Endothelial cell of umbilical vein (primary cell): ENCODE data around the gene LOXHD1.

Source experiments
- CTCF ChIP-seq, 2 donors: IDR thresholded peaks; 1 replicate in 1 of 2; 2 replicates in 1 of 2; pipeline ENCODE4 v1.5.1; 2011; ENCODE audit warnings: low read length in 2 of 2, mild to moderate bottlenecking in 2 of 2, moderate library complexity in 2 of 2, control low read depth in 1 of 2, inconsistent platforms in 1 of 2, low read depth in 1 of 2; ENCODE audit not compliant: insufficient read depth in 1 of 2; ENCODE audit errors: extremely low read depth in 1 of 2
- EZH2 ChIP-seq: IDR thresholded peaks from 2 replicates; pipeline ENCODE4 v1.6.1; 2012; ENCODE audit warnings: borderline replicate concordance, low read depth, mild to moderate bottlenecking, moderate library complexity, low read length, inconsistent platforms; ENCODE audit not compliant: severe bottlenecking
- FOS ChIP-seq: IDR thresholded peaks from 2 replicates; pipeline ENCODE4 v1.6.1; 2011; ENCODE audit warnings: mild to moderate bottlenecking, low read length, moderate library complexity, borderline replicate concordance; ENCODE audit not compliant: insufficient read depth
- GATA2 ChIP-seq: IDR thresholded peaks from 2 replicates; pipeline ENCODE4 v1.7.0; 2011; ENCODE audit warnings: low read depth, mild to moderate bottlenecking, moderate library complexity, mixed read lengths, low read length; ENCODE audit not compliant: insufficient read length, insufficient read depth
- JUN ChIP-seq: IDR thresholded peaks from 2 replicates; pipeline ENCODE4 v1.6.1; 2011; ENCODE audit warnings: borderline replicate concordance, low read depth; ENCODE audit not compliant: insufficient read length, insufficient read depth
- MAX ChIP-seq: IDR thresholded peaks from 2 replicates; pipeline ENCODE4 v1.6.1; 2011; ENCODE audit not compliant: insufficient read depth, insufficient read length
- MYC ChIP-seq: IDR thresholded peaks from one replicate; pipeline ENCODE4 v1.6.1; 2011; ENCODE audit warnings: mild to moderate bottlenecking, low read depth, low read length
- POLR2A ChIP-seq: IDR thresholded peaks from 2 replicates; pipeline ENCODE4 v1.6.1; 2012; ENCODE audit warnings: low read depth, mild to moderate bottlenecking, control low read depth, low read length
- POLR2AphosphoS5 ChIP-seq: IDR thresholded peaks from 2 replicates; pipeline ENCODE4 v1.6.1; 2012; ENCODE audit warnings: low read depth, mild to moderate bottlenecking, control low read depth, low read length, moderate library complexity; ENCODE audit not compliant: insufficient read depth

DNA sequence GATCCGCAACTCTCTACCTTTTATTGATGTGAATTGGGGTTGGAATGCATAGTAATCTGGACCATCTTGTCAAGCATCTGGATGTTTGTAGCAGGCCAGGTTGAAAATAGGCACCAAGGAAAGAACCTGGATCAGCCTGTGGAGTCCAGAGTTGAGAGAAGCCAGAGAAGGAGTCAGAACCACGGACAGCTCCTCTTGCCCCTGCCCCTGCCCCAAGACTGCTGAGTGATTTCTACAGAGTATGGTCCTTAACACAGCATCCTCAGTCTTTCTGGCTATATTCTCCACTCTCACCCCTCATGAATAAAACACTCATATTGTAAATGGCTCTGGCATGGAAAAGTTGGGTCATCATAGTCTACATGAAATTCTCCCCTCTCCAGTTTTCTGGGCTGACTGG, 154.6 kb downstream of the LOXHD1 start:
- TF ChIP-seq POLR2A: no peak
- TF ChIP-seq CTCF (IDR thresholded peaks at IDR 0.05; ENCODE audit: extremely low read depth in 1 of 2, insufficient read depth in 1 of 2, low read depth in 1 of 2, low read length in 2 of 2): no peak
- no peak for TF ChIP-seq POLR2AphosphoS5
- no peak for TF ChIP-seq MYC
- TF ChIP-seq EZH2: no peak
- TF ChIP-seq MAX: no peak
- no peak for TF ChIP-seq JUN
- no peak for TF ChIP-seq GATA2
- no peak for TF ChIP-seq FOS
